H9 (cell line): ENCODE results near the gene CELF1. TPM values are rescaled to one million over a fixed set of nuclear protein-coding genes. Genes with fewer than 3 reads are reported as not detected.
A peak's percentile ranks its signal among the peaks of the same experiment; 100 is the strongest.
"Not testable (repeated sequence)": the region's sequence is repeated elsewhere in the genome, so short reads cannot be mapped to it uniquely, and the experiment has no call there.

Source experiments
- DNase-seq: peaks from one replicate; pipeline ENCODE4 v3.0.0-alpha.2; 2017
- H2AFZ ChIP-seq: one replicate; pipeline ENCODE4 v1.6.1; 2013; ENCODE audit warnings: mild to moderate bottlenecking, low read length, control low read depth, moderate library complexity
- H2AK5ac ChIP-seq: 2 replicates; pipeline ENCODE4 v1.6.1; 2013; ENCODE audit warnings: low read length, control low read depth, mixed read lengths; ENCODE audit not compliant: insufficient read length
- H2BK120ac ChIP-seq: one replicate; pipeline ENCODE4 v1.6.1; 2013; ENCODE audit warnings: low read depth, mild to moderate bottlenecking, low read length, control low read depth, inconsistent platforms; ENCODE audit not compliant: poor library complexity, severe bottlenecking
- H2BK12ac ChIP-seq: 2 replicates; pipeline ENCODE4 v1.6.1; 2013; ENCODE audit warnings: low read length, control low read depth, mixed read lengths, low read depth; ENCODE audit not compliant: insufficient read length
- H2BK15ac ChIP-seq: 2 replicates; pipeline ENCODE4 v1.6.1; 2013; ENCODE audit warnings: low read depth, low read length, control low read depth
- H2BK20ac ChIP-seq: one replicate; pipeline ENCODE4 v1.6.1; 2013; ENCODE audit warnings: low read depth, mild to moderate bottlenecking, low read length, control low read depth, inconsistent platforms; ENCODE audit not compliant: poor library complexity, severe bottlenecking
- H2BK5ac ChIP-seq: 2 replicates; pipeline ENCODE4 v1.6.1; 2013; ENCODE audit warnings: low read length, control low read depth, mixed read lengths; ENCODE audit not compliant: insufficient read length
- H3K14ac ChIP-seq: 2 replicates; pipeline ENCODE4 v1.6.1; 2013; ENCODE audit warnings: low read length, control low read depth; ENCODE audit not compliant: insufficient read depth
- H3K18ac ChIP-seq: 2 replicates; pipeline ENCODE4 v1.6.1; 2013; ENCODE audit warnings: low read depth, mild to moderate bottlenecking, mixed read lengths, low read length, control low read depth; ENCODE audit not compliant: insufficient read length
- H3K23ac ChIP-seq: 2 replicates; pipeline ENCODE4 v1.6.1; 2013; ENCODE audit warnings: low read length, control low read depth, mixed read lengths, low read depth; ENCODE audit not compliant: insufficient read length
- H3K23me2 ChIP-seq: 2 replicates; pipeline ENCODE4 v1.6.1; 2013; ENCODE audit warnings: low read depth, mild to moderate bottlenecking, mixed read lengths, low read length, control low read depth; ENCODE audit not compliant: insufficient read length, poor library complexity, severe bottlenecking
- H3K27ac ChIP-seq: 2 replicates; pipeline ENCODE4 v1.5.1; 2013; ENCODE audit warnings: low read length, control low read depth, mixed read lengths, low read depth; ENCODE audit not compliant: insufficient read length
- H3K27me3 ChIP-seq: 2 replicates; pipeline ENCODE4 v1.6.1; 2013; ENCODE audit warnings: low read length, control low read depth, inconsistent platforms; ENCODE audit not compliant: insufficient read depth
- H3K4ac ChIP-seq: 2 replicates; pipeline ENCODE4 v1.6.1; 2013; ENCODE audit warnings: low read depth, mild to moderate bottlenecking, control low read depth, inconsistent platforms, low read length, moderate library complexity
- H3K4me1 ChIP-seq: 2 replicates; pipeline ENCODE4 v1.6.1; 2013; ENCODE audit warnings: low read length, control low read depth, inconsistent platforms; ENCODE audit not compliant: insufficient read depth
- H3K4me2 ChIP-seq: 2 replicates; pipeline ENCODE4 v1.6.1; 2013; ENCODE audit warnings: low read length, control low read depth, mixed read lengths; ENCODE audit not compliant: insufficient read length, insufficient read depth
- H3K56ac ChIP-seq: 2 replicates; pipeline ENCODE4 v1.6.1; 2013; ENCODE audit warnings: low read depth, mild to moderate bottlenecking, mixed read lengths, low read length, control low read depth; ENCODE audit not compliant: insufficient read length
- H3K79me1 ChIP-seq: 2 replicates; pipeline ENCODE4 v1.6.1; 2013; ENCODE audit warnings: low read depth, mild to moderate bottlenecking, moderate library complexity, low read length, control low read depth, inconsistent platforms; ENCODE audit not compliant: insufficient read depth, poor library complexity, severe bottlenecking
- H3K79me2 ChIP-seq: 2 replicates; pipeline ENCODE4 v1.6.1; 2013; ENCODE audit warnings: low read length, control low read depth, inconsistent platforms; ENCODE audit not compliant: insufficient read depth
- H3K9ac ChIP-seq: 2 replicates; pipeline ENCODE4 v1.6.1; 2013; ENCODE audit warnings: low read length, control low read depth, mixed read lengths; ENCODE audit not compliant: insufficient read length; ENCODE audit errors: extremely low read depth
- H3K9me3 ChIP-seq: one replicate; pipeline ENCODE4 v1.6.1; 2013; ENCODE audit warnings: low read depth, low read length, inconsistent platforms; ENCODE audit not compliant: control insufficient read depth
- H3T11ph ChIP-seq: one replicate; pipeline ENCODE4 v1.6.1; 2013; ENCODE audit warnings: mild to moderate bottlenecking, low read length, control low read depth, inconsistent platforms
- H4K20me1 ChIP-seq: one replicate; pipeline ENCODE4 v1.6.1; 2013; ENCODE audit not compliant: control insufficient read depth, insufficient read length, insufficient read depth
- H4K5ac ChIP-seq: 2 replicates; pipeline ENCODE4 v1.6.1; 2013; ENCODE audit warnings: low read depth, mild to moderate bottlenecking, mixed read lengths, low read length, control low read depth; ENCODE audit not compliant: insufficient read length
- H4K8ac ChIP-seq: replicated peaks from 2 replicates; pipeline ENCODE4 v1.6.1; 2013; ENCODE audit warnings: low read length, control low read depth, mixed read lengths, low read depth; ENCODE audit not compliant: insufficient read length
- H4K91ac ChIP-seq: 2 replicates; pipeline ENCODE4 v1.6.1; 2013; ENCODE audit warnings: low read depth, mild to moderate bottlenecking, moderate library complexity, mixed read lengths, low read length, control low read depth; ENCODE audit not compliant: insufficient read length
- H3K27ac Mint-ChIP-seq, 3 experiments: 2 replicates in 2 of 3; 3 replicates in 1 of 3; pipeline ENCODE4 v1.8.0; 2020 to 2021; ENCODE audit warnings: mixed read lengths in 3 of 3, mild to moderate bottlenecking in 1 of 3, moderate library complexity in 1 of 3
- H3K27me3 Mint-ChIP-seq: 2 replicates; pipeline ENCODE4 v1.8.0; 2021; ENCODE audit warnings: low read depth, mild to moderate bottlenecking, moderate library complexity, mixed read lengths
- H3K36me3 Mint-ChIP-seq, 3 experiments: 2 replicates in 2 of 3; 3 replicates in 1 of 3; pipeline ENCODE4 v1.8.0; 2020 to 2021; ENCODE audit warnings: low read depth in 3 of 3, mixed read lengths in 3 of 3; ENCODE audit not compliant: insufficient read depth in 1 of 3
- H3K4me1 Mint-ChIP-seq, 2 experiments: 2 replicates each; pipeline ENCODE4 v1.8.0; 2020; ENCODE audit warnings: mixed read lengths in 2 of 2
- H3K4me3 Mint-ChIP-seq, 2 experiments: 2 replicates in 1 of 2; 3 replicates in 1 of 2; pipeline ENCODE4 v1.8.0; 2020 to 2021; ENCODE audit warnings: mild to moderate bottlenecking in 2 of 2, mixed read lengths in 2 of 2, moderate library complexity in 1 of 2
- H3K9me3 Mint-ChIP-seq, 2 experiments: 2 replicates in 1 of 2; 3 replicates in 1 of 2; pipeline ENCODE4 v1.8.0; 2020; ENCODE audit warnings: mild to moderate bottlenecking in 2 of 2, mixed read lengths in 2 of 2, moderate library complexity in 1 of 2
- WGBS: extraction: QIAGEN DNeasy Blood & Tissue Kit; methylation state at CpG from one replicate; pipeline ENCODE4 v1.1.7; 2013; ENCODE audit warnings: missing lambda C conversion rate, low lambda C conversion rate, mixed read lengths; ENCODE audit not compliant: insufficient read length; ENCODE audit errors: extremely low coverage; 5-methylcytosine and 5-hydroxymethylcytosine counted together
- total RNA-seq: library from RNA; stranded (reverse); gene quantifications from 2 replicates; pipeline ENCODE4 v1.2.1, GENCODE V29; 2021
- TF ChIP-seq, protein P1 (sequence below): fragments of 200-600 bp; sonication (generic); conservative IDR thresholded peaks from 3 replicates; pipeline ENCODE4 v1.8.0; 2021; ENCODE audit warnings: antibody characterized with exemption, mild to moderate bottlenecking

CELF1 gene
- total RNA-seq, 1 experiment from 2014 or later, result 211 TPM

DNA sequence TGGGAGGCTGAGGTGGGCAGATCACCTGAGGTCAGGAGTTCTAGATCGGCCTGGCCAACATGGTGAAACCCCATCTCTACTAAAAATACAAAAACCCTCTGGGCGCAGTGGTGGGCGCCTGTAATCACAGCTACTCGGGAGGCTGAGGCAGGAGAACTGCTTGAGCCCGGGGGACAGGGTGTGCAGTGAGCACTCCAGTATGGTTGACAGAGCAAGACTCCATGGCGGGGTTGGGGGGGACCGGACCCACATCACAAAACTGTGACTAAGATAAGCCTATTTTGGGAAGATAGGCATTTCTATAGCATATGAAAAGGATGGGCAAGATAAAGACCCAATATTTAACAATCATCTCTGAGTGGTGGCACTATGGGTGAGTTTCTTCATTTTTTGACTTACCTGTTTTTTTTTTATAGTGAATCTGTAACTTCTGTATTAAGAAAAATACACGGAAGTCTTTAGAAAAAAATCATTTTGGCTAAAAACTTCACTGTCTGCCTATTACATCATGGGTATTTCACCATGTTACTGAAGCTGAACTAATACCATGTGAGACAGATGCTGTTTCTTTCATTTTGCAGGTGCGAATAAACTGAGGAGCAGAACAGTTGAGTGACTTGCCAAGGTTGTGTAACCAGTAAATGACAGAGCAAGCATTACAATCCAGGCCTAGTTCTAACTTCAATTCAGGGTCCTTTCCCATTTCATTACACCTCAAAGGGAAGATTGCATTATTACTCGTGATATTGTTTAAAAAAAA is 2.5 kb downstream of the CELF1 start:
- H3K27ac ChIP-seq, result no peak overlapping the region
- Mint-ChIP-seq H3K27ac (0 out of 7 replicates have a peak overlapping the region, but pooled peaks of 2 of the 3 experiments have one; percentile 32 to 34), H3K4me3 (peak overlapping the region in 1 of 2 experiments; percentile 39; a peak in 2 of 5 replicates), H3K36me3 (peaks cover 14 to 40% (median 23%) of the 10 kb centered on the region in 3 experiments; a peak in 6 of 7 replicates), H3K4me1 (peaks cover 25 to 29% of the 10 kb centered on the region in 2 experiments), H3K9me3 (peaks cover 0 to 3% of the 10 kb centered on the region in 2 experiments; a peak in 1 of 5 replicates), H3K27me3 (peaks cover 2% of the 10 kb centered on the region; the same call in 1 of the 2 replicates)
- no peaks in the 10 kb centered on the region for H3K79me1 ChIP-seq
- no peak overlapping the region for H2BK20ac ChIP-seq
- H3K9me3 ChIP-seq, result no peaks in the 10 kb centered on the region
- H3K27me3 ChIP-seq, result no peaks in the 10 kb centered on the region
- no peak overlapping the region for H4K5ac ChIP-seq
- TF ChIP-seq, protein P1, sequence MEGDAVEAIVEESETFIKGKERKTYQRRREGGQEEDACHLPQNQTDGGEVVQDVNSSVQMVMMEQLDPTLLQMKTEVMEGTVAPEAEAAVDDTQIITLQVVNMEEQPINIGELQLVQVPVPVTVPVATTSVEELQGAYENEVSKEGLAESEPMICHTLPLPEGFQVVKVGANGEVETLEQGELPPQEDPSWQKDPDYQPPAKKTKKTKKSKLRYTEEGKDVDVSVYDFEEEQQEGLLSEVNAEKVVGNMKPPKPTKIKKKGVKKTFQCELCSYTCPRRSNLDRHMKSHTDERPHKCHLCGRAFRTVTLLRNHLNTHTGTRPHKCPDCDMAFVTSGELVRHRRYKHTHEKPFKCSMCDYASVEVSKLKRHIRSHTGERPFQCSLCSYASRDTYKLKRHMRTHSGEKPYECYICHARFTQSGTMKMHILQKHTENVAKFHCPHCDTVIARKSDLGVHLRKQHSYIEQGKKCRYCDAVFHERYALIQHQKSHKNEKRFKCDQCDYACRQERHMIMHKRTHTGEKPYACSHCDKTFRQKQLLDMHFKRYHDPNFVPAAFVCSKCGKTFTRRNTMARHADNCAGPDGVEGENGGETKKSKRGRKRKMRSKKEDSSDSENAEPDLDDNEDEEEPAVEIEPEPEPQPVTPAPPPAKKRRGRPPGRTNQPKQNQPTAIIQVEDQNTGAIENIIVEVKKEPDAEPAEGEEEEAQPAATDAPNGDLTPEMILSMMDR, result no peak
- no peak overlapping the region for H4K8ac ChIP-seq
- DNase-seq, result no peak
- no peak overlapping the region for H3K23ac ChIP-seq
- H3K9ac ChIP-seq, result no peak overlapping the region
- no peak overlapping the region for H3K56ac ChIP-seq
- no peak overlapping the region for H2BK5ac ChIP-seq
- H2BK15ac ChIP-seq, result no peak overlapping the region
- no peak overlapping the region for H4K91ac ChIP-seq
- no peak overlapping the region for H2BK120ac ChIP-seq
- H3T11ph ChIP-seq, result no peak overlapping the region
- H3K4me2 ChIP-seq, result no peak overlapping the region
- peaks cover 55% of the 10 kb centered on the region for H3K79me2 ChIP-seq
- no peak overlapping the region for H2AK5ac ChIP-seq
- WGBS, result no CpG with 5 or more reads among the region's 10 CpGs
- no peaks in the 10 kb centered on the region for H4K20me1 ChIP-seq
- H3K23me2 ChIP-seq, result peaks cover 3% of the 10 kb centered on the region
- no peak overlapping the region for H3K4ac ChIP-seq
- no peak overlapping the region for H2AFZ ChIP-seq
- H2BK12ac ChIP-seq, result no peak overlapping the region
- H3K14ac ChIP-seq, result no peak overlapping the region
- H3K4me1 ChIP-seq, result no peaks in the 10 kb centered on the region; the same call in 1 of the 2 replicates
- no peak overlapping the region for H3K18ac ChIP-seq

DNA sequence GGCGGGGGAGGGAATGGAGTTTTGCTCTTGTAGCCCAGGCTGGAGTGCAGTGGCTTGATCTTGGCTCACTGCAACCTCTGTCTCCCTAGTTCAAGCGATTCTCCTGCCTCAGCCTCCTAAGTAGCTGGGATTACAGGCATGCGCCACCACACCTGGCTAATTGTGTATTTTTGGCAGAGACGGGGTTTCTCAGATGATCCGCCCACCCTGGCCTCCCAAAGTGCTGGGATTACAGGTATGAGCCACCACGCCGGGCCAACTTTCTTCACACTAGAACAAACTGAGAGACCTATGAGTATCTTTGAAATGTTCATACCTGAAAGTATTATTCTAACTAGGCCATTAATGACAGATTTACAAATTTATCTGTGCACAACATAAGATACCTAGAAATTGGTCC is 6.7 kb downstream of the CELF1 start:
- not testable (repeated sequence) for H3K27me3 Mint-ChIP-seq, H3K4ac ChIP-seq, H2BK12ac ChIP-seq, H4K5ac ChIP-seq, H2AFZ ChIP-seq, DNase-seq, H3K23me2 ChIP-seq, H4K20me1 ChIP-seq, H2BK5ac ChIP-seq, H2BK20ac ChIP-seq, H2BK15ac ChIP-seq, H3K9ac ChIP-seq, H4K91ac ChIP-seq, H3K27me3 ChIP-seq, H2AK5ac ChIP-seq, H3K4me2 ChIP-seq, H3T11ph ChIP-seq, H3K14ac ChIP-seq, H3K9me3 ChIP-seq, H3K4me1 ChIP-seq, H3K4me3 Mint-ChIP-seq, H3K18ac ChIP-seq, H3K56ac ChIP-seq, H4K8ac ChIP-seq, H3K23ac ChIP-seq, H3K9me3 Mint-ChIP-seq, H3K27ac ChIP-seq, H3K79me1 ChIP-seq, H3K27ac Mint-ChIP-seq, H2BK120ac ChIP-seq
- WGBS, result no CpG with 5 or more reads among the region's 7 CpGs
- H3K36me3 Mint-ChIP-seq, result peaks cover 10 to 32% (median 16%) of the 10 kb centered on the region in 3 experiments; a peak in 6 of 7 replicates
- peaks cover 69% of the 10 kb centered on the region for H3K79me2 ChIP-seq
- H3K4me1 Mint-ChIP-seq, result peaks cover 17 to 18% of the 10 kb centered on the region in 2 experiments
